Fibroblast of mammary gland (primary cell): ENCODE results near the gene FANCI.

Source experiments
- DNase-seq: peaks from one replicate; pipeline ENCODE4 v3.0.0-alpha.2; 2010; ENCODE audit warnings: low read depth
- H3K4me3 ChIP-seq: 2 replicates; pipeline ENCODE4 v1.5.1; 2011; ENCODE audit warnings: low read depth, mild to moderate bottlenecking, low read length, moderate library complexity; ENCODE audit not compliant: control insufficient read depth
- CTCF ChIP-seq: conservative IDR thresholded peaks from 2 replicates; pipeline ENCODE4 v1.5.1; 2011; ENCODE audit warnings: low read depth, low read length, inconsistent platforms; ENCODE audit not compliant: control insufficient read depth, insufficient read depth

Gene FANCI

GRCh38 chr15:89321521-89322410 lies 78.0 kb downstream of the FANCI start:
- no peak for DNase-seq
- peak; percentile 10 for TF ChIP-seq CTCF
- no peak overlapping the region for H3K4me3 ChIP-seq

GRCh38 chr15:89322822-89323221 lies 79.0 kb downstream of the FANCI start:
- no peak for DNase-seq
- H3K4me3 ChIP-seq: no peak overlapping the region

GRCh38 chr15:89323825-89324224 lies 80.0 kb downstream of the FANCI start:
- TF ChIP-seq CTCF: no peak
- H3K4me3 ChIP-seq: no peak overlapping the region
- DNase-seq: no peak

More at GRCh38 chr15:89322822-89323221, 79.0 kb downstream of the FANCI start:
- no peak for TF ChIP-seq CTCF

GRCh38 chr15:89325039-89325803 lies 81.4 kb downstream of the FANCI start:
- no peak for DNase-seq
- no peak overlapping the region for H3K4me3 ChIP-seq
- no peak for TF ChIP-seq CTCF

GRCh38 chr15:89326316-89326715 lies 82.5 kb downstream of the FANCI start:
- DNase-seq: no peak
- H3K4me3 ChIP-seq: no peak overlapping the region
- TF ChIP-seq CTCF: no peak

- DNase-seq: no peak
- TF ChIP-seq CTCF: no peak
- no peak overlapping the region for H3K4me3 ChIP-seq
Measured at GRCh38 chr15:89327113-89327512, 83.3 kb downstream of the FANCI start.
